ENCODE measurements around the gene TEX53. TPM values are rescaled to one million over a fixed set of nuclear protein-coding genes. Genes with fewer than 3 reads are reported as not detected.
A peak's percentile ranks its signal among the peaks of the same experiment; 100 is the strongest.

The TEX53 gene
- total and polyA plus RNA-seq, 10 of the 15 experiments (the other 5 are each of a cell fraction or from before 2014, with no cell fraction given) = not detected

DNA sequence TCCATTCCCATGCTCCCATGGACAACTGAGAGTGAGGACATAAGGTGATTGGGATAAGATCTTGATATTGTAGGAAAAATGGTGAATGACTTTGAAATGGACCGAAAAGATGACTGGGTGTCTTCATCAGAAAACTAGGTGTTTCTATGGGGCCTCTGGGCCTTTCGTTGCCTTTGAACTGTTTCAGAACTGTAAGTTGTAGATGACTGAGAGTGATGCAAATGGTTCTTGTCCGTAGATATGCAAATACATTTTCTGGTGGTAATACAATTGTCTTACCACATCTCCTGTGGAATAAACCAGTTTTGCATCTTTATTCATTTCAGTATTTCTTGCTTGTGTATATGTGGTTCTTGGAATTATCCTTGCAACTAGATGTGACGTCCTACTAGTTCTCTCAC, 40.3 kb upstream of the TEX53 start (continued):
- TF ChIP-seq CEBPZ (IDR thresholded peaks at IDR 0.05; ENCODE audit: low read depth, low read length) (no peak), PAX5 (IDR thresholded peaks at IDR 0.05; ENCODE audit: borderline replicate concordance, low read depth, low read length) (no peak), ATF7 (IDR thresholded peaks at IDR 0.05; ENCODE audit: low read depth) (0 out of 2 replicates have a peak, but pooled peaks have one; percentile 33), ZNF384 (IDR thresholded peaks at IDR 0.05; ENCODE audit: borderline replicate concordance, low read depth, low read length) (no peak), ZNF622 (IDR thresholded peaks at IDR 0.05) (no peak), BCL11A (IDR thresholded peaks at IDR 0.05; ENCODE audit: low read depth, low read length) (peak; percentile 53; the same call in 1 of the 2 replicates), BHLHE40 (IDR thresholded peaks at IDR 0.05; ENCODE audit: borderline replicate concordance in 1 of 2, low read depth in 2 of 2, low read length in 1 of 2) (0 out of 4 replicates have a peak, but pooled peaks of 1 of the 2 experiments have one; percentile 6), ZNF274 (IDR thresholded peaks at IDR 0.05; ENCODE audit: insufficient read depth, insufficient read length) (no peak), ZNF592 (IDR thresholded peaks at IDR 0.05) (no peak), SPI1 (IDR thresholded peaks at IDR 0.05; ENCODE audit: borderline replicate concordance, insufficient read depth, low read depth, low read length) (no peak), SIN3A (IDR thresholded peaks at IDR 0.05; ENCODE audit: low read depth, low read length) (no peak), TCF12 (IDR thresholded peaks at IDR 0.05; ENCODE audit: low read depth, low read length) (no peak), RUNX3 (IDR thresholded peaks at IDR 0.05; ENCODE audit: low read length) (peak; percentile 91), MEF2B (IDR thresholded peaks at IDR 0.05; ENCODE audit: partially characterized antibody, poor library complexity, severe bottlenecking) (no peak), SP1 (IDR thresholded peaks at IDR 0.05; ENCODE audit: low read depth, low read length) (no peak), NBN (IDR thresholded peaks at IDR 0.05) (no peak), BCLAF1 (IDR thresholded peaks at IDR 0.05) (no peak), EGR1 (IDR thresholded peaks at IDR 0.05; ENCODE audit: borderline replicate concordance in 1 of 2, low read depth in 2 of 2, low read length in 2 of 2) (no peak)
- TF ChIP-seq, protein P1, sequence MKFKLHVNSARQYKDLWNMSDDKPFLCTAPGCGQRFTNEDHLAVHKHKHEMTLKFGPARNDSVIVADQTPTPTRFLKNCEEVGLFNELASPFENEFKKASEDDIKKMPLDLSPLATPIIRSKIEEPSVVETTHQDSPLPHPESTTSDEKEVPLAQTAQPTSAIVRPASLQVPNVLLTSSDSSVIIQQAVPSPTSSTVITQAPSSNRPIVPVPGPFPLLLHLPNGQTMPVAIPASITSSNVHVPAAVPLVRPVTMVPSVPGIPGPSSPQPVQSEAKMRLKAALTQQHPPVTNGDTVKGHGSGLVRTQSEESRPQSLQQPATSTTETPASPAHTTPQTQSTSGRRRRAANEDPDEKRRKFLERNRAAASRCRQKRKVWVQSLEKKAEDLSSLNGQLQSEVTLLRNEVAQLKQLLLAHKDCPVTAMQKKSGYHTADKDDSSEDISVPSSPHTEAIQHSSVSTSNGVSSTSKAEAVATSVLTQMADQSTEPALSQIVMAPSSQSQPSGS (IDR thresholded peaks at IDR 0.05; ENCODE audit: low read length) = peak; percentile 59; the same call in 1 of the 2 replicates

Measured in GM12878 (cell line).